HepG2 (cell line): ENCODE measurements around the gene ACACA. TPM values are rescaled to one million over a fixed set of nuclear protein-coding genes. Genes with fewer than 3 reads are reported as not detected.

Source experiments
- ATAC-seq: fragments of 200-7000 bp; cut with Tn5 transposase; 3 replicates; pipeline ENCODE4 v1.9.1; 2020; ENCODE audit warnings: mild to moderate bottlenecking, moderate library complexity
- BruUV-seq: library from RNA; stranded (reverse); fragments of 400-500 nt; replicated peaks from 2 replicates; lab custom pipeline; 2021; lab: Mats Ljungman, UMichigan
- CTCF ChIA-PET: fragments of 300-600 bp; formaldehyde crosslinking; extraction: SDS; loops from one replicate; lab custom pipeline; 2021; ENCODE audit warnings: low total read pairs, inconsistent platforms, low intra/inter-chr PET ratio; lab: Yijun Ruan, JAX
- POLR2A ChIA-PET: fragments of 350-600 bp; sonication (Branson Sonifier 250); formaldehyde crosslinking; loops from one replicate; lab custom pipeline; 2020; ENCODE audit warnings: antibody characterized with exemption, inconsistent platforms; lab: Yijun Ruan, JAX
- DNase-seq: peaks from one replicate; pipeline ENCODE4 v3.0.0-alpha.2; 2015; ENCODE audit warnings: low spot score
- FAIRE-seq: peaks from 3 replicates; lab custom pipeline; 2011; peaks lifted over from hg19 to GRCh38; lab: Jason Lieb, UNC
- H2AFZ ChIP-seq: one replicate; pipeline ENCODE4 v1.6.1; 2011; ENCODE audit warnings: low read length, inconsistent platforms
- H3K27ac ChIP-seq: fragments of 300-600 bp; 3 replicates; pipeline ENCODE4 v1.8.0; 2011; ENCODE audit warnings: mixed run types, mild to moderate bottlenecking, mixed read lengths, low read length, inconsistent platforms; ENCODE audit not compliant: insufficient read depth; ENCODE audit errors: extremely low read length
- H3K27me3 ChIP-seq, 2 experiments: fragments of 200-600 bp in 1 of 2; 2 replicates in 1 of 2; 3 replicates in 1 of 2; pipeline versions ENCODE4 v1.6.0 to v1.8.0; 2011; ENCODE audit warnings: low read length in 2 of 2, mild to moderate bottlenecking in 2 of 2, moderate library complexity in 2 of 2, inconsistent platforms in 1 of 2; ENCODE audit not compliant: insufficient read depth in 2 of 2, control insufficient read depth in 1 of 2
- H3K36me3 ChIP-seq, 2 experiments: fragments of 200-600 bp in 1 of 2; replicated peaks in 1 of 2; 2 replicates in 1 of 2; 3 replicates in 1 of 2; pipeline versions ENCODE4 v1.5.1 to v1.8.0; 2011; ENCODE audit warnings: low read length in 2 of 2, inconsistent platforms in 1 of 2; ENCODE audit not compliant: insufficient read depth in 2 of 2, control insufficient read depth in 1 of 2
- H3K4me1 ChIP-seq: 2 replicates; pipeline ENCODE4 v1.5.1; 2012; ENCODE audit warnings: low read length, inconsistent platforms; ENCODE audit not compliant: insufficient read depth
- H3K4me2 ChIP-seq: 2 replicates; pipeline ENCODE4 v1.6.0; 2011; ENCODE audit warnings: low read depth, low read length, inconsistent platforms
- H3K4me3 ChIP-seq, 3 experiments: fragments of 200-600 bp in 1 of 3; sonication (generic), shearing (Covaris generic) in 1 of 3; replicated peaks in 1 of 3; 2 replicates each; pipeline ENCODE4 v1.5.1; 2011 to 2016; ENCODE audit warnings: low read length in 3 of 3, inconsistent platforms in 2 of 3, low read depth in 2 of 3, mild to moderate bottlenecking in 2 of 3, control low read depth in 1 of 3, mixed read lengths in 1 of 3; ENCODE audit not compliant: insufficient read depth in 1 of 3
- H3K79me2 ChIP-seq: one replicate; pipeline ENCODE4 v1.6.1; 2011; ENCODE audit warnings: low read length, inconsistent platforms; ENCODE audit not compliant: insufficient read depth
- H3K9ac ChIP-seq: 2 replicates; pipeline ENCODE4 v1.6.0; 2011; ENCODE audit warnings: mild to moderate bottlenecking, low read depth, low read length, inconsistent platforms; ENCODE audit not compliant: insufficient read depth
- H3K9me3 ChIP-seq: 2 replicates; pipeline ENCODE4 v1.5.1; 2012; ENCODE audit warnings: mild to moderate bottlenecking, low read length
- H4K20me1 ChIP-seq: 2 replicates; pipeline ENCODE4 v1.6.0; 2011; ENCODE audit warnings: inconsistent platforms, mild to moderate bottlenecking, low read length, moderate library complexity; ENCODE audit not compliant: insufficient read depth
- ARID5B ChIP-seq: IDR thresholded peaks from 2 replicates; pipeline ENCODE4 v1.4.0; 2020; ENCODE audit warnings: mild to moderate bottlenecking, missing genetic modification reagents
- CEBPG ChIP-seq: IDR thresholded peaks from 2 replicates; pipeline ENCODE4 v1.6.1; 2016
- ETV6 ChIP-seq: sonication (generic); formaldehyde crosslinking; conservative IDR thresholded peaks from 2 replicates; pipeline ENCODE4 v1.4.0; 2020; ENCODE audit warnings: missing genetic modification reagents
- HNF1A ChIP-seq, 2 experiments: sonication (generic) in 1 of 2; formaldehyde crosslinking in 1 of 2; IDR thresholded peaks; 2 replicates each; pipeline versions ENCODE4 v1.4.0 to v1.6.1; 2016 to 2020; ENCODE audit warnings: borderline replicate concordance in 1 of 2, low read depth in 1 of 2, mild to moderate bottlenecking in 1 of 2, missing genetic modification reagents in 1 of 2
- HNF4A ChIP-seq: sonication (generic); formaldehyde crosslinking; IDR thresholded peaks from 2 replicates; pipeline ENCODE4 v1.4.0; 2020; ENCODE audit warnings: missing genetic modification reagents
- HOXA3 ChIP-seq: sonication (generic); formaldehyde crosslinking; IDR thresholded peaks from 2 replicates; pipeline ENCODE4 v1.5.0; 2020; ENCODE audit warnings: missing genetic modification reagents
- MED8 ChIP-seq: sonication (generic); formaldehyde crosslinking; IDR thresholded peaks from 2 replicates; pipeline ENCODE4 v1.8.1; 2023; ENCODE audit warnings: mild to moderate bottlenecking, missing genetic modification reagents; ENCODE audit not compliant: insufficient replicate concordance
- NAIF1 ChIP-seq: sonication (generic); formaldehyde crosslinking; IDR thresholded peaks from 2 replicates; pipeline ENCODE4 v1.5.0; 2020; ENCODE audit warnings: mild to moderate bottlenecking, missing genetic modification reagents, borderline replicate concordance
- TEF ChIP-seq: sonication (generic); formaldehyde crosslinking; IDR thresholded peaks from 2 replicates; pipeline ENCODE4 v1.5.0; 2020; ENCODE audit warnings: missing genetic modification reagents
- TOPORS ChIP-seq: sonication (generic); formaldehyde crosslinking; IDR thresholded peaks from 2 replicates; pipeline ENCODE4 v1.8.0; 2023; ENCODE audit warnings: mild to moderate bottlenecking, missing genetic modification reagents
- ZFY ChIP-seq: sonication (generic); formaldehyde crosslinking; IDR thresholded peaks from 2 replicates; pipeline ENCODE4 v1.4.0; 2020; ENCODE audit warnings: missing genetic modification reagents
- ZNF205 ChIP-seq: IDR thresholded peaks from 2 replicates; pipeline ENCODE4 v1.6.1; 2018; ENCODE audit warnings: missing biosample characterization, missing genetic modification reagents
- ZNF343 ChIP-seq: sonication (generic); formaldehyde crosslinking; IDR thresholded peaks from 2 replicates; pipeline ENCODE4 v1.4.0; 2020; ENCODE audit warnings: mild to moderate bottlenecking, missing genetic modification reagents
- ZNF432 ChIP-seq: sonication (generic); formaldehyde crosslinking; IDR thresholded peaks from 2 replicates; pipeline ENCODE4 v1.5.0; 2020; ENCODE audit warnings: missing genetic modification reagents, mild to moderate bottlenecking, borderline replicate concordance
- ZNF670 ChIP-seq: sonication (generic); formaldehyde crosslinking; IDR thresholded peaks from 2 replicates; pipeline ENCODE4 v1.8.0; 2022; ENCODE audit warnings: mild to moderate bottlenecking, missing genetic modification reagents, borderline replicate concordance
- WGBS: methylation state at CpG from one replicate; pipeline ENCODE4 v1.1.6; 2017; ENCODE audit warnings: low lambda C conversion rate; 5-methylcytosine and 5-hydroxymethylcytosine counted together
- in situ Hi-C: cut with HindIII; loops from 2 replicates; pipeline ENCODE4 v1.10.0; 2017; ENCODE audit warnings: low pct_unique_long_range_greater_than_20kb; ENCODE audit not compliant: extremely low pct_ligation_motif_present
- intact Hi-C: fragments of 100-400 bp; cut with micrococcal nuclease; formaldehyde crosslinking; loops from one replicate; pipeline ENCODE4 v1.10.0; 2022; ENCODE audit not compliant: unreplicated experiment
- polyA plus RNA-seq, 8 experiments: library from polyadenylated mRNA; depleted of rRNA in 3 of 8; stranded (reverse) in 7 of 8; unstranded in 1 of 8; fragments of >200 nt; fragmentation: Illumina TruSeq in 4 of 8; extraction: Trizol in 4 of 8; gene quantifications; 2 replicates each; pipeline versions ENCODE4 v1.2.1 to v1.2.3, GENCODE V29; 2011 to 2016; ENCODE audit warnings: low read depth in 4 of 8, missing spikeins in 1 of 8, mixed read lengths in 1 of 8; ENCODE audit not compliant: insufficient read depth in 1 of 8
- total RNA-seq, 5 experiments: library from RNA; depleted of rRNA; stranded (reverse); fragments of >200 nt; fragmentation: Illumina TruSeq; extraction: Trizol; gene quantifications; 2 replicates each; pipeline ENCODE4 v1.2.3, GENCODE V29; 2016; ENCODE audit warnings: low read depth in 1 of 5

ACACA gene
- total and polyA plus RNA-seq, 2 of the 13 experiments (the other 11 are each of a cell fraction or from before 2014, with no cell fraction given) = 39.2 to 47.2 TPM

GRCh38 chr17:37373530-37374159, 33.0 kb downstream of the ACACA start:
- DNase-seq = peak; percentile 82
- in situ Hi-C loops = no loop called here
- no TSS peak for BruUV-seq
- no peak for FAIRE-seq
- ChIA-PET POLR2A (interaction anchor here (1.0 to 1.2 kb wide), 3 partner anchors 13 to 34 kb away, joined by 4 to 10 read pairs (median 5); partner anchors contain the start of genes ACACA and TADA2A), CTCF (interaction anchor here (0.8 to 2.1 kb wide), 5 partner anchors 13 to 197 kb away, joined by 3 to 35 read pairs (median 4); no protein-coding TSS in a partner anchor)
- H4K20me1 ChIP-seq = no peaks in the 10 kb centered on the region
- no peaks in the 10 kb centered on the region for H3K36me3 ChIP-seq
- no peaks in the 10 kb centered on the region for H3K27me3 ChIP-seq
- H3K4me3 ChIP-seq = no peak overlapping the region
- WGBS = 4% methylated on average over 4 of the region's 4 CpGs
- no peaks in the 10 kb centered on the region for H3K79me2 ChIP-seq
- no peak overlapping the region for H3K27ac ChIP-seq
- H3K9ac ChIP-seq = no peak overlapping the region
- peaks cover 9% of the 10 kb centered on the region for H3K4me1 ChIP-seq
- no peak overlapping the region for H2AFZ ChIP-seq
- intact Hi-C loops = loop anchor here (1.0 to 5.0 kb wide), 2 partner anchors 24 to 199 kb away; no protein-coding TSS in a partner anchor
- H3K4me2 ChIP-seq = peak overlapping the region; percentile 36
- no peaks in the 10 kb centered on the region for H3K9me3 ChIP-seq
- peak; percentile 92 for ATAC-seq
- TF ChIP-seq ZNF343 (CRISPR knock-in tag) (no peak), ARID5B (CRISPR knock-in tag) (0 out of 2 replicates have a peak, but pooled peaks have one; percentile 25), MED8 (CRISPR knock-in tag) (no peak), ZNF670 (CRISPR knock-in tag) (no peak), ZNF432 (no peak), ZFY (CRISPR knock-in tag) (0 out of 2 replicates have a peak, but pooled peaks have one; percentile 14), ZNF205 (no peak), TOPORS (CRISPR knock-in tag) (no peak), ETV6 (CRISPR knock-in tag) (0 out of 2 replicates have a peak, but pooled peaks have one; percentile 23), HOXA3 (peak; percentile 43; the same call in 1 of the 2 replicates), CEBPG (peak; percentile 45), HNF1A (IDR thresholded peaks at IDR 0.05; ENCODE audit: low read depth) (no peak), HNF1A (CRISPR knock-in tag; IDR thresholded peaks at IDR 0.05; ENCODE audit: borderline replicate concordance) (no peak), HNF4A (CRISPR knock-in tag) (peak; percentile 38; the same call in 1 of the 2 replicates), TEF (CRISPR knock-in tag) (no peak), NAIF1 (no peak)
